Measurements from ENCODE around the gene EFCAB6. TPM values are rescaled to one million over a fixed set of nuclear protein-coding genes. Genes with fewer than 3 reads are reported as not detected.

Gene EFCAB6
- total RNA-seq, 1 experiment from 2014 or later: 0.21 TPM

DNA sequence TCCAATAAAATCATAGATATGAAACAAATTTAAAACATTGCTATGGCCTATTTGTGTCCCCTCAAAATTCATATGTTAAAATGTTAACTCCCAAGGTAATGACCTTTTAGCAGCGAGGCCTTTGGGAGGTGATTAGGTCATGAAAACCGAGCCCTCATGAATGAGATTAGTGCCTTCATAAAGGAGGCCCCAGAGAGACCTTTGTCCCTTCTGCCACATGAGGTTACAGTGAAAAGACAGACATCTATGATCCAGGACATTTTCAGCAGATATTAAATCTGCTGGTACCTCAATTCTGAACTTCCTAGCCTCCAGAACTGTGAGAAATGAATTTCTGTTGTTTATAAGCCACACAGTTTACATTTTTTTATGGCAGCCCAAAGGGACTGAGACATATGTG is 228.6 kb downstream of the EFCAB6 start:
- Histone ChIP-seq H3K9me3 (ENCODE audit: control insufficient read depth, insufficient read depth, low read depth, low read length) (no peaks in the 10 kb centered on the region), H3K27ac (ENCODE audit: low read length) (no peak overlapping the region), H3K27me3 (ENCODE audit: control insufficient read depth, insufficient read depth, low read length) (no peaks in the 10 kb centered on the region; the same call in 1 of the 2 replicates), H3K4me1 (ENCODE audit: control insufficient read depth, insufficient read depth, low read length) (no peaks in the 10 kb centered on the region), H3K36me3 (ENCODE audit: control insufficient read depth, insufficient read depth, low read length) (no peaks in the 10 kb centered on the region), H3K4me3 (ENCODE audit: low read depth in 2 of 2, low read length in 2 of 2) (no peak overlapping the region)
- in situ Hi-C loops (cut with HindIII; ENCODE audit: low pct_unique_long_range_greater_than_20kb, low sequenced_read_pairs) (no loop called here), intact Hi-C loops (cut with micrococcal nuclease; ENCODE audit: unreplicated experiment) (no loop called here)
- ATAC-seq (no peak), DNase-seq (ENCODE audit: low read depth, low spot score) (no peak)
- TF ChIP-seq TCF7L2 (IDR thresholded peaks at IDR 0.05; ENCODE audit: low read depth, low read length) (no peak), SIN3A (IDR thresholded peaks at IDR 0.05; ENCODE audit: borderline replicate concordance, insufficient read depth, low read depth, low read length) (no peak), POLR2AphosphoS5 (IDR thresholded peaks at IDR 0.05; ENCODE audit: low read depth, low read length) (no peak)
- TF ChIP-seq, protein P1, sequence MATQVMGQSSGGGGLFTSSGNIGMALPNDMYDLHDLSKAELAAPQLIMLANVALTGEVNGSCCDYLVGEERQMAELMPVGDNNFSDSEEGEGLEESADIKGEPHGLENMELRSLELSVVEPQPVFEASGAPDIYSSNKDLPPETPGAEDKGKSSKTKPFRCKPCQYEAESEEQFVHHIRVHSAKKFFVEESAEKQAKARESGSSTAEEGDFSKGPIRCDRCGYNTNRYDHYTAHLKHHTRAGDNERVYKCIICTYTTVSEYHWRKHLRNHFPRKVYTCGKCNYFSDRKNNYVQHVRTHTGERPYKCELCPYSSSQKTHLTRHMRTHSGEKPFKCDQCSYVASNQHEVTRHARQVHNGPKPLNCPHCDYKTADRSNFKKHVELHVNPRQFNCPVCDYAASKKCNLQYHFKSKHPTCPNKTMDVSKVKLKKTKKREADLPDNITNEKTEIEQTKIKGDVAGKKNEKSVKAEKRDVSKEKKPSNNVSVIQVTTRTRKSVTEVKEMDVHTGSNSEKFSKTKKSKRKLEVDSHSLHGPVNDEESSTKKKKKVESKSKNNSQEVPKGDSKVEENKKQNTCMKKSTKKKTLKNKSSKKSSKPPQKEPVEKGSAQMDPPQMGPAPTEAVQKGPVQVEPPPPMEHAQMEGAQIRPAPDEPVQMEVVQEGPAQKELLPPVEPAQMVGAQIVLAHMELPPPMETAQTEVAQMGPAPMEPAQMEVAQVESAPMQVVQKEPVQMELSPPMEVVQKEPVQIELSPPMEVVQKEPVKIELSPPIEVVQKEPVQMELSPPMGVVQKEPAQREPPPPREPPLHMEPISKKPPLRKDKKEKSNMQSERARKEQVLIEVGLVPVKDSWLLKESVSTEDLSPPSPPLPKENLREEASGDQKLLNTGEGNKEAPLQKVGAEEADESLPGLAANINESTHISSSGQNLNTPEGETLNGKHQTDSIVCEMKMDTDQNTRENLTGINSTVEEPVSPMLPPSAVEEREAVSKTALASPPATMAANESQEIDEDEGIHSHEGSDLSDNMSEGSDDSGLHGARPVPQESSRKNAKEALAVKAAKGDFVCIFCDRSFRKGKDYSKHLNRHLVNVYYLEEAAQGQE (IDR thresholded peaks at IDR 0.05; ENCODE audit: insufficient read depth in 1 of 2, low read depth in 2 of 2, low read length in 1 of 2): no peak
- TF ChIP-seq, protein P2, sequence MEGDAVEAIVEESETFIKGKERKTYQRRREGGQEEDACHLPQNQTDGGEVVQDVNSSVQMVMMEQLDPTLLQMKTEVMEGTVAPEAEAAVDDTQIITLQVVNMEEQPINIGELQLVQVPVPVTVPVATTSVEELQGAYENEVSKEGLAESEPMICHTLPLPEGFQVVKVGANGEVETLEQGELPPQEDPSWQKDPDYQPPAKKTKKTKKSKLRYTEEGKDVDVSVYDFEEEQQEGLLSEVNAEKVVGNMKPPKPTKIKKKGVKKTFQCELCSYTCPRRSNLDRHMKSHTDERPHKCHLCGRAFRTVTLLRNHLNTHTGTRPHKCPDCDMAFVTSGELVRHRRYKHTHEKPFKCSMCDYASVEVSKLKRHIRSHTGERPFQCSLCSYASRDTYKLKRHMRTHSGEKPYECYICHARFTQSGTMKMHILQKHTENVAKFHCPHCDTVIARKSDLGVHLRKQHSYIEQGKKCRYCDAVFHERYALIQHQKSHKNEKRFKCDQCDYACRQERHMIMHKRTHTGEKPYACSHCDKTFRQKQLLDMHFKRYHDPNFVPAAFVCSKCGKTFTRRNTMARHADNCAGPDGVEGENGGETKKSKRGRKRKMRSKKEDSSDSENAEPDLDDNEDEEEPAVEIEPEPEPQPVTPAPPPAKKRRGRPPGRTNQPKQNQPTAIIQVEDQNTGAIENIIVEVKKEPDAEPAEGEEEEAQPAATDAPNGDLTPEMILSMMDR (IDR thresholded peaks at IDR 0.05): no peak
- no TSS peak for BruUV-seq (replicated peaks)
- POLR2A ChIA-PET: no interaction called here
- CTCF ChIA-PET: no interaction called here

DNA sequence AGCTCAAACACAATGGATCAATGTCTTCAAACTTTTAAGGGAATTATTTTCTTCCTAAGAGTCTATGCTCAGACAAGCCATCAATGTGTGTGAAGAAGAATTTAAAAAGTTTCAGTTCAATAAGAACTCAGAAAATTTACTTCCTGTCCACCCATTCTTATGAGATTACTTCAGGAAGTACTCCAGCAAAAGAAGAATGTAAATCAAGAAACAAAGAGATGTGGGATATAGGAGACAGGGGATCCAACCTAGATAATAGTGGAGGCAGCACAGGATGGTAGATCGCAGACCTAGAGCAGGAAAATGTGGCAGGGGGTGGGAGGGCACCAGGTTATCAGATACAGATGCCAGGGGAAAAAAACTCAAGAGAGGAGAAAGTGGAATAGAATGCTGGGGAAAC is 229.7 kb downstream of the EFCAB6 start:
- in situ Hi-C loops (cut with HindIII; ENCODE audit: low pct_unique_long_range_greater_than_20kb, low sequenced_read_pairs): no loop called here
- Histone ChIP-seq H3K36me3 (ENCODE audit: control insufficient read depth, insufficient read depth, low read length) (no peaks in the 10 kb centered on the region), H3K4me3 (ENCODE audit: low read depth in 2 of 2, low read length in 2 of 2) (no peak overlapping the region), H3K4me1 (ENCODE audit: control insufficient read depth, insufficient read depth, low read length) (no peaks in the 10 kb centered on the region), H3K9me3 (ENCODE audit: control insufficient read depth, insufficient read depth, low read depth, low read length) (no peaks in the 10 kb centered on the region), H3K27ac (ENCODE audit: low read length) (no peak overlapping the region), H3K27me3 (ENCODE audit: control insufficient read depth, insufficient read depth, low read length) (no peaks in the 10 kb centered on the region; the same call in 1 of the 2 replicates)
- BruUV-seq (replicated peaks): no TSS peak
- TF ChIP-seq POLR2AphosphoS5 (IDR thresholded peaks at IDR 0.05; ENCODE audit: low read depth, low read length) (no peak), TCF7L2 (IDR thresholded peaks at IDR 0.05; ENCODE audit: low read depth, low read length) (no peak), SIN3A (IDR thresholded peaks at IDR 0.05; ENCODE audit: borderline replicate concordance, insufficient read depth, low read depth, low read length) (no peak)
- TF ChIP-seq, protein P1 (IDR thresholded peaks at IDR 0.05; ENCODE audit: insufficient read depth in 1 of 2, low read depth in 2 of 2, low read length in 1 of 2): no peak
- TF ChIP-seq, protein P2 (IDR thresholded peaks at IDR 0.05): no peak
- DNase-seq (ENCODE audit: low read depth, low spot score) (no peak), ATAC-seq (no peak)
- ChIA-PET CTCF (no interaction called here), POLR2A (no interaction called here)
- intact Hi-C loops (cut with micrococcal nuclease; ENCODE audit: unreplicated experiment): no loop called here
